22Rv1 (cell line): ENCODE data around the gene ATP1B3.

Source experiments
- CTCF ChIP-seq: fragments of 450-650 bp; IDR thresholded peaks from 2 replicates; pipeline ENCODE4 v1.5.1; 2017; ENCODE audit warnings: mild to moderate bottlenecking
- ZFX ChIP-seq: fragments of 450-650 bp; IDR thresholded peaks from 2 replicates; pipeline ENCODE4 v1.6.1; 2017; ENCODE audit warnings: antibody characterized with exemption, borderline replicate concordance

GRCh38 chr3:141971571-141971970 lies 95.1 kb downstream of the ATP1B3 start:
- TF ChIP-seq CTCF (no peak), ZFX (no peak)
